ENCODE results near the gene TRIM65. TPM values are rescaled to one million over a fixed set of nuclear protein-coding genes. Genes with fewer than 3 reads are reported as not detected.

Gene TRIM65
- total RNA-seq, 2 donors from 2014 or later = 27.4 to 35.3 TPM

DNA sequence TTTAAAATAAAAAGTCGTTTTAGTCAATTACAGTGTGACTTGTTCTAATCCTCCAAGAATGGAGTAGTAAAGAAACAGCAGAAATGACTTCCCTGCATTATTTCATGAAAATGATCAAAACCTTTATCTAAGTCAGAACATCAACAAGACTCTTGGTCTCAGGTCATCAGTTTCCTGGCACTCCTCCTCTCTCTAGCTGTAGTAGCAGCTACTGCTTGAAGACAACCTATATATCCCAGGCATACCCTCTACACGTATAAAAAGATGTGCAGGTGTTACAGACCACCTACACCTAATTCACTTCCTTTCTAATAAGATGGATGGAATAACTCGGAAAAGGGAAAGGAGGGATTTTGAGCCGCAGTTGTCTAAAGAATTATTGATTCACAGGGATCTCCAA, 45.7 kb upstream of the TRIM65 start:
- WGBS, 2 experiments (ENCODE audit: insufficient coverage in 1 of 2, insufficient read length in 1 of 2) = 94 to 95% methylated on average over 3 to 4 of the region's 4 CpGs
- H3K27me3 Mint-ChIP-seq (ENCODE audit: insufficient read depth) = no peaks in the 10 kb centered on the region
- Histone ChIP-seq H3K9ac (ENCODE audit: extremely low read depth, low read length, poor library complexity, severe bottlenecking) (no peak overlapping the region), H3K36me3 (ENCODE audit: control insufficient read depth, insufficient read depth, low read length) (peaks cover 46% of the 10 kb centered on the region), H3K27me3 (ENCODE audit: control insufficient read depth, insufficient read depth, low read length, poor library complexity, severe bottlenecking) (no peaks in the 10 kb centered on the region), H3K9me3 (ENCODE audit: control insufficient read depth, low read length) (no peaks in the 10 kb centered on the region), H3K27ac (ENCODE audit: low read depth, low read length) (no peak overlapping the region), H3K4me3 (ENCODE audit: low read length) (no peak overlapping the region), H3K4me1 (ENCODE audit: control insufficient read depth, insufficient read depth, low read length) (no peaks in the 10 kb centered on the region)
- H3K4me1 Mint-ChIP-seq = peaks cover 8% of the 10 kb centered on the region
- H3K4me3 Mint-ChIP-seq = no peak overlapping the region
- no peak overlapping the region for H3K27ac Mint-ChIP-seq
- DNase-seq = no peak
- peaks cover 31% of the 10 kb centered on the region for H3K36me3 Mint-ChIP-seq (ENCODE audit: low read depth)
- no peak for TF ChIP-seq CTCF (conservative IDR thresholded peaks at IDR 0.05)
- H3K9me3 Mint-ChIP-seq = no peaks in the 10 kb centered on the region

DNA sequence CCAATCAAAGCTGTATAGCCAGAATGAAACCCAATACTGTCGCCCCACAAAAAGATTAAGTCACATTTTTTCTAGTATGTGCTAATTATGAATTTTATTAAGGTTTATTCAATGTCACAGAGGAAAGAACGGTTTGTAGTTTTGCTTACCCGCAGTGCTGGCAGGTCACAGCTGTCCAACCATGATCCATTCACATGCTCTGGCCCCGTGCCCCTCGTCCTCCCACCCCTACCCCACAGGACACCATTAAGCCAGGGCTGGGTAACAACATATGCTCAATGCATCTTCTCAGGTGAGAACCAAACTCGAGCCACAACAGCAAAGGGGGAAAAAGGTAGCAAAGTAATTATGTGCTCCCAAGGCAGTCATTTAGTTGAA, 44.7 kb upstream of the TRIM65 start:
- Mint-ChIP-seq H3K9me3 (no peaks in the 10 kb centered on the region), H3K27ac (peak overlapping the region; percentile 94), H3K4me3 (peak overlapping the region; percentile 85), H3K36me3 (ENCODE audit: low read depth) (peaks cover 22% of the 10 kb centered on the region), H3K27me3 (ENCODE audit: insufficient read depth) (no peaks in the 10 kb centered on the region), H3K4me1 (peaks cover 8% of the 10 kb centered on the region)
- Histone ChIP-seq H3K9me3 (ENCODE audit: control insufficient read depth, low read length) (no peaks in the 10 kb centered on the region), H3K9ac (ENCODE audit: extremely low read depth, low read length, poor library complexity, severe bottlenecking) (no peak overlapping the region), H3K4me1 (ENCODE audit: control insufficient read depth, insufficient read depth, low read length) (no peaks in the 10 kb centered on the region), H3K36me3 (ENCODE audit: control insufficient read depth, insufficient read depth, low read length) (peaks cover 36% of the 10 kb centered on the region), H3K27ac (ENCODE audit: low read depth, low read length) (no peak overlapping the region), H3K27me3 (ENCODE audit: control insufficient read depth, insufficient read depth, low read length, poor library complexity, severe bottlenecking) (no peaks in the 10 kb centered on the region), H3K4me3 (ENCODE audit: low read length) (peak overlapping the region; percentile 91)
- 83 to 85% methylated on average over 1 to 5 of the region's 6 CpGs for WGBS, 2 experiments (ENCODE audit: insufficient coverage in 1 of 2, insufficient read length in 1 of 2)
- DNase-seq = peak; percentile 54
- TF ChIP-seq CTCF (conservative IDR thresholded peaks at IDR 0.05) = no peak

GRCh38 chr17:75940727-75941441, 44.1 kb upstream of the TRIM65 start, which contains the start of gene FBF1:
Gene FBF1 (minus strand): TSS chr17:75941042. CDS start chr17:75938149, 2,893 bp downstream.
- WGBS, 2 experiments (ENCODE audit: insufficient coverage in 1 of 2, insufficient read length in 1 of 2) = 0 to 1% methylated on average over 29 to 63 of the region's 63 CpGs

More at GRCh38 chr17:75940727-75941441, 44.1 kb upstream of the TRIM65 start, which contains the start of gene FBF1:
- H3K9ac ChIP-seq (ENCODE audit: extremely low read depth, low read length, poor library complexity, severe bottlenecking) = peak within 1 kb of the TSS; percentile 88
- peaks cover 31% of the 10 kb centered on the region for H3K36me3 ChIP-seq (ENCODE audit: control insufficient read depth, insufficient read depth, low read length)
- H3K4me3 ChIP-seq (ENCODE audit: low read length) = peak within 1 kb of the TSS; percentile 91
- no peaks in the 10 kb centered on the region for H3K4me1 ChIP-seq (ENCODE audit: control insufficient read depth, insufficient read depth, low read length)
- DNase-seq = peak; percentile 100
- no peaks in the 10 kb centered on the region for H3K9me3 Mint-ChIP-seq
- H3K4me3 Mint-ChIP-seq = peak within 1 kb of the TSS; percentile 85
- H3K27me3 ChIP-seq (ENCODE audit: control insufficient read depth, insufficient read depth, low read length, poor library complexity, severe bottlenecking) = no peaks in the 10 kb centered on the region
- H3K27ac ChIP-seq (ENCODE audit: low read depth, low read length) = peak within 1 kb of the TSS; percentile 29
- peaks cover 8% of the 10 kb centered on the region for H3K4me1 Mint-ChIP-seq
- no peaks in the 10 kb centered on the region for H3K9me3 ChIP-seq (ENCODE audit: control insufficient read depth, low read length)
- peak; percentile 17 for TF ChIP-seq CTCF (conservative IDR thresholded peaks at IDR 0.05)
- H3K36me3 Mint-ChIP-seq (ENCODE audit: low read depth) = peaks cover 17% of the 10 kb centered on the region
- no peaks in the 10 kb centered on the region for H3K27me3 Mint-ChIP-seq (ENCODE audit: insufficient read depth)
- H3K27ac Mint-ChIP-seq = peak within 1 kb of the TSS; percentile 94
